ENCODE results near the gene CD99L2. TPM values are rescaled to one million over a fixed set of nuclear protein-coding genes. Genes with fewer than 3 reads are reported as not detected.

CD99L2 gene
- total RNA-seq, 2 donors from 2014 or later: 32.6 to 53.3 TPM

- no peak for DNase-seq (ENCODE audit: low spot score)
- no peaks in the 10 kb centered on the region for H3K4me1 ChIP-seq (replicated peaks)
- H3K4me3 ChIP-seq: no peak overlapping the region
- H3K27ac ChIP-seq: no peak overlapping the region
- TF ChIP-seq POLR2AphosphoS5 (IDR thresholded peaks at IDR 0.05) (no peak), CTCF (IDR thresholded peaks at IDR 0.05) (no peak), POLR2A (IDR thresholded peaks at IDR 0.05) (no peak)
- H3K9me3 ChIP-seq: no peaks in the 10 kb centered on the region
- intact Hi-C loops (cut with DNase I): no loop called here
- no peaks in the 10 kb centered on the region for H3K36me3 ChIP-seq
- 98% methylated on average over 2 of the region's 2 CpGs for WGBS
- no peaks in the 10 kb centered on the region for H3K27me3 ChIP-seq (replicated peaks; ENCODE audit: insufficient read depth)
Measured at GRCh38 chrX:150821971-150822370, 76.5 kb downstream of the CD99L2 start.

GRCh38 chrX:150813922-150814321 is 84.5 kb downstream of the CD99L2 start:
- intact Hi-C loops (cut with DNase I): no loop called here
- TF ChIP-seq POLR2A (IDR thresholded peaks at IDR 0.05) (no peak), POLR2AphosphoS5 (IDR thresholded peaks at IDR 0.05) (no peak), CTCF (IDR thresholded peaks at IDR 0.05) (no peak)
- Histone ChIP-seq H3K9me3 (no peaks in the 10 kb centered on the region), H3K36me3 (no peaks in the 10 kb centered on the region), H3K4me1 (replicated peaks) (no peaks in the 10 kb centered on the region), H3K27ac (no peak overlapping the region), H3K4me3 (no peak overlapping the region), H3K27me3 (replicated peaks; ENCODE audit: insufficient read depth) (no peaks in the 10 kb centered on the region)
- no peak for DNase-seq (ENCODE audit: low spot score)
- 87% methylated on average over 5 of the region's 5 CpGs for WGBS

- Histone ChIP-seq H3K9me3 (no peaks in the 10 kb centered on the region), H3K27me3 (replicated peaks; ENCODE audit: insufficient read depth) (no peaks in the 10 kb centered on the region), H3K4me1 (replicated peaks) (no peaks in the 10 kb centered on the region), H3K27ac (no peak overlapping the region), H3K36me3 (no peaks in the 10 kb centered on the region), H3K4me3 (no peak overlapping the region)
- intact Hi-C loops (cut with DNase I): no loop called here
- WGBS: 63% methylated on average over 1 of the region's 1 CpG
- no peak for DNase-seq (ENCODE audit: low spot score)
- TF ChIP-seq POLR2A (IDR thresholded peaks at IDR 0.05) (no peak), POLR2AphosphoS5 (IDR thresholded peaks at IDR 0.05) (peak; percentile 12)
Measured at GRCh38 chrX:150806827-150807226, 91.6 kb downstream of the CD99L2 start.

GRCh38 chrX:150805736-150806135 is 92.7 kb downstream of the CD99L2 start:
- H3K4me1 ChIP-seq (replicated peaks): no peaks in the 10 kb centered on the region
- no peak overlapping the region for H3K4me3 ChIP-seq
- H3K27ac ChIP-seq: no peak overlapping the region
- H3K27me3 ChIP-seq (replicated peaks; ENCODE audit: insufficient read depth): no peaks in the 10 kb centered on the region
- H3K36me3 ChIP-seq: no peaks in the 10 kb centered on the region
- no peaks in the 10 kb centered on the region for H3K9me3 ChIP-seq
- no peak for DNase-seq (ENCODE audit: low spot score)
- no peak for TF ChIP-seq CTCF (IDR thresholded peaks at IDR 0.05)
- WGBS: 100% methylated on average over 2 of the region's 2 CpGs
- intact Hi-C loops (cut with DNase I): no loop called here

- DNase-seq (ENCODE audit: low spot score): no peak
- H3K4me3 ChIP-seq: no peak overlapping the region
- intact Hi-C loops (cut with DNase I): no loop called here
- TF ChIP-seq CTCF (IDR thresholded peaks at IDR 0.05): no peak
- no peak for TF ChIP-seq POLR2AphosphoS5 (IDR thresholded peaks at IDR 0.05)
- no peak for TF ChIP-seq POLR2A (IDR thresholded peaks at IDR 0.05)
- no peaks in the 10 kb centered on the region for H3K27me3 ChIP-seq (replicated peaks; ENCODE audit: insufficient read depth)
- H3K36me3 ChIP-seq: no peaks in the 10 kb centered on the region
- H3K9me3 ChIP-seq: no peaks in the 10 kb centered on the region
- 57% methylated on average over 5 of the region's 5 CpGs for WGBS
- H3K27ac ChIP-seq: no peak overlapping the region
- no peaks in the 10 kb centered on the region for H3K4me1 ChIP-seq (replicated peaks)
Measured at GRCh38 chrX:150792949-150793527, 105.4 kb downstream of the CD99L2 start.
